Left lung (tissue), 10 donors: ENCODE data around the gene CCDC92. TPM values are rescaled to one million over a fixed set of nuclear protein-coding genes. Genes with fewer than 3 reads are reported as not detected.
A peak's percentile ranks its signal among the peaks of the same experiment; 100 is the strongest.

Experiments used
- ATAC-seq: fragments of 200-7000 bp; cut with Tn5 transposase; one replicate; pipeline ENCODE4 v1.9.1; 2020; ENCODE audit warnings: moderate library complexity
- DNase-seq, 4 donors: peaks; one replicate each; pipeline ENCODE4 v3.0.0-alpha.2; 2013 to 2020
- H3K27ac ChIP-seq, 2 donors: fragments of 200-600 bp; sonication (generic) in 1 of 2; one replicate each; pipeline versions ENCODE4 v1.5.0 to v1.8.0; 2020 to 2021
- H3K27me3 ChIP-seq, 2 donors: fragments of 200-600 bp; sonication (generic) in 1 of 2; one replicate each; pipeline versions ENCODE4 v1.5.0 to v1.8.0; 2020 to 2021
- H3K36me3 ChIP-seq, 2 donors: fragments of 200-600 bp; sonication (generic) in 1 of 2; one replicate each; pipeline versions ENCODE4 v1.5.0 to v1.8.0; 2020 to 2021
- H3K4me1 ChIP-seq, 2 donors: fragments of 200-600 bp; one replicate each; pipeline ENCODE4 v1.8.0; 2021
- H3K4me3 ChIP-seq, 2 donors: fragments of 200-600 bp; sonication (generic) in 1 of 2; one replicate each; pipeline versions ENCODE4 v1.5.0 to v1.8.0; 2020 to 2021; ENCODE audit warnings: mild to moderate bottlenecking in 1 of 2
- H3K9me3 ChIP-seq, 2 donors: fragments of 200-600 bp; sonication (generic) in 1 of 2; one replicate each; pipeline versions ENCODE4 v1.5.0 to v1.8.0; 2020 to 2021
- intact Hi-C, 2 donors: fragments of 100-400 bp; cut with DNase I; formaldehyde crosslinking; loops; one replicate each; pipeline versions ENCODE4 v1.11.2 to v1.14.2; 2022
- polyA plus RNA-seq, 6 donors: library from polyadenylated mRNA; unstranded; fragments of 120-200 nt; gene quantifications; one replicate each; pipeline ENCODE4 v1.2.1, GENCODE V29; 2013; ENCODE audit not compliant: insufficient read length in 6 of 6
- total RNA-seq, 2 donors: library from RNA; stranded (reverse); fragmentation: NEBNext Ultra II Directional; extraction: Animal tissue kit (Norgen Biotek cat#: 25700); gene quantifications; one replicate each; pipeline ENCODE4 v1.2.1, GENCODE V29; 2021
- TF ChIP-seq, protein P1 (sequence below), 2 donors: fragments of 200-600 bp; sonication (generic) in 1 of 2; IDR thresholded peaks; one replicate each; pipeline versions ENCODE4 v1.5.0 to v1.8.0; 2021; ENCODE audit warnings: antibody characterized with exemption in 2 of 2
- donor health status: DM: no; HTN: yes; CAD: no.
- donor health status: DM: no; HTN: no; CAD: no.

Gene CCDC92
- total and polyA plus RNA-seq, 8 donors = 40.2 to 68.7 (median 58.1) TPM

DNA sequence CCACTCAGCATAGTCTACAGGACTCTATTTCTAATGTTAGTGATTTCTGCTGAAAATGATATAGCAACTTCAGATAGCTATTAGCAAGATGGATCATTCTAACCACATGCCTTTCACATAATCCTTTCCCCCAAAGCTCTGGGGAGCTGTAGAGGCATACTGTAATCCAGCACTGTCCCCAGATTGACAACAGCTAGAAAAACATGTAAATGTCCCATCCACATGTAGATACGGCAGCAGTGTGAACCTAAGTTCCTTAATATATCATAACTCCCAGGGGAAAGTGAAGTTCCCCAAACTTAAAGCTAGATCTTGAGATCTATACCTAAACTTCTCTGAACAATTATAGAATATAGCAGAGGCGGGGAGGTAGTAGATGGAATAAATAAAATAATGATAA lies 14.4 kb upstream of the CCDC92 start:
- H3K4me1 ChIP-seq = peaks cover 8 to 31% of the 10 kb centered on the region in 2 donors
- no peaks in the 10 kb centered on the region for H3K9me3 ChIP-seq
- TF ChIP-seq, protein P1, sequence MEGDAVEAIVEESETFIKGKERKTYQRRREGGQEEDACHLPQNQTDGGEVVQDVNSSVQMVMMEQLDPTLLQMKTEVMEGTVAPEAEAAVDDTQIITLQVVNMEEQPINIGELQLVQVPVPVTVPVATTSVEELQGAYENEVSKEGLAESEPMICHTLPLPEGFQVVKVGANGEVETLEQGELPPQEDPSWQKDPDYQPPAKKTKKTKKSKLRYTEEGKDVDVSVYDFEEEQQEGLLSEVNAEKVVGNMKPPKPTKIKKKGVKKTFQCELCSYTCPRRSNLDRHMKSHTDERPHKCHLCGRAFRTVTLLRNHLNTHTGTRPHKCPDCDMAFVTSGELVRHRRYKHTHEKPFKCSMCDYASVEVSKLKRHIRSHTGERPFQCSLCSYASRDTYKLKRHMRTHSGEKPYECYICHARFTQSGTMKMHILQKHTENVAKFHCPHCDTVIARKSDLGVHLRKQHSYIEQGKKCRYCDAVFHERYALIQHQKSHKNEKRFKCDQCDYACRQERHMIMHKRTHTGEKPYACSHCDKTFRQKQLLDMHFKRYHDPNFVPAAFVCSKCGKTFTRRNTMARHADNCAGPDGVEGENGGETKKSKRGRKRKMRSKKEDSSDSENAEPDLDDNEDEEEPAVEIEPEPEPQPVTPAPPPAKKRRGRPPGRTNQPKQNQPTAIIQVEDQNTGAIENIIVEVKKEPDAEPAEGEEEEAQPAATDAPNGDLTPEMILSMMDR (IDR thresholded peaks at IDR 0.05) = no peak
- intact Hi-C loops = no loop called here
- DNase-seq (no peak), ATAC-seq (no peak)
- H3K4me3 ChIP-seq = no peak overlapping the region
- H3K27me3 ChIP-seq = no peaks in the 10 kb centered on the region
- H3K36me3 ChIP-seq = peaks cover 0 to 21% of the 10 kb centered on the region in 2 donors
- peak overlapping the region in 1 of 2 donors; percentile 11 for H3K27ac ChIP-seq

DNA sequence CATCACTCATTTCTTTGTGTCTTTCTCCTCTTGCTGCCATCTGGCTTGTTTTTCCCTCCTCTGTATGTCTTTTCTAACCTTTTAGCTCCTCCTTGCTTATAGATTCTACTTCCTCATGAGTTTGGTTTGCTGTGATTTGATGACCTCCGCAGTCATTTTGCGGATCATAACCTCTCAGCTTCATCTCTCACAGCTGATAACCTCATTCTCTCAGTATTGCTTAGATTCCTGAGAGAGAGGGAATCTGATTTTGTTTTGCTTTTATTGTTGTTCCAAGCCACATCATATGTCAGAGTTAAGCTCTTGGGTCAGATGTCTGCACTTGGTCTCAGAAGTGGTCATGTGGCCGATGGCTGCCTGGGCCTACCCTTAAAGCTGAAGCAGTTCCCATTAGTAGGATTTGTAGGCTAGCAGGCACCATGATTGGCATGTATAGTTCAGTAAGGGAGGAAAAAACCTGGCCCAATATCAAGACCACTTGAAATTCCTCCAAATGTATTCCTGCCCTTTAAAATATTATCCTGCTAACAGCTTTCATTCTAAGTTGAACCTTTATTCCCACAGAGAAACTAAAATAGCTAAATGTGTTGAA lies 13.8 kb upstream of the CCDC92 start:
- TF ChIP-seq, protein P1 (IDR thresholded peaks at IDR 0.05) = no peak
- ATAC-seq (peak; percentile 67), DNase-seq (peak in 1 of 4 donors; percentile 54)
- H3K36me3 ChIP-seq = peaks cover 0 to 21% of the 10 kb centered on the region in 2 donors
- intact Hi-C loops = no loop called here
- H3K27ac ChIP-seq = peak overlapping the region in 1 of 2 donors; percentile 11
- no peaks in the 10 kb centered on the region for H3K27me3 ChIP-seq
- no peak overlapping the region for H3K4me3 ChIP-seq
- H3K4me1 ChIP-seq = peaks cover 8 to 29% of the 10 kb centered on the region in 2 donors
- no peaks in the 10 kb centered on the region for H3K9me3 ChIP-seq

DNA sequence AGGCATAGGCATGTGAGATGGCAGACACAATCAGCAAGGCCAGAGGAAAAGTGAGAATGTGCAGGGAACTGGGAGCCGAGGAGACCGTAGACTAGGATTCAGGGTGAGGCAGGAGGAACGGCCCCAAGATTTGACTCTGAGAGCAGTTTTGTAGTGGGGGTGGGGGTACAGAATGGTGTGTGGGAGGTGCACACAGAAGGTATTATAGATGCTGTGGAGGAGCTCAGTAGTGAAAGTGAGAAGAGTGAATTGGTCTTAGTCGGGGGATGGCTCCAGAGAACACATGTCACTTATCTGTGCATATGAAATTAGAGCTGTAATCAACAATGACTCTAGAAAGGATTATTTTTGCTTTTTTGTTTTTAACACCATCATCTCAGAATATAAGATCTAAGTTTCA lies 12.3 kb upstream of the CCDC92 start:
- H3K36me3 ChIP-seq = peaks cover 0 to 21% of the 10 kb centered on the region in 2 donors
- DNase-seq (no peak), ATAC-seq (no peak)
- no peak overlapping the region for H3K4me3 ChIP-seq
- TF ChIP-seq, protein P1 (IDR thresholded peaks at IDR 0.05) = no peak
- no peak overlapping the region for H3K27ac ChIP-seq
- H3K27me3 ChIP-seq = no peaks in the 10 kb centered on the region
- no peaks in the 10 kb centered on the region for H3K9me3 ChIP-seq
- peaks cover 6 to 14% of the 10 kb centered on the region in 2 donors for H3K4me1 ChIP-seq
- intact Hi-C loops = no loop called here

DNA sequence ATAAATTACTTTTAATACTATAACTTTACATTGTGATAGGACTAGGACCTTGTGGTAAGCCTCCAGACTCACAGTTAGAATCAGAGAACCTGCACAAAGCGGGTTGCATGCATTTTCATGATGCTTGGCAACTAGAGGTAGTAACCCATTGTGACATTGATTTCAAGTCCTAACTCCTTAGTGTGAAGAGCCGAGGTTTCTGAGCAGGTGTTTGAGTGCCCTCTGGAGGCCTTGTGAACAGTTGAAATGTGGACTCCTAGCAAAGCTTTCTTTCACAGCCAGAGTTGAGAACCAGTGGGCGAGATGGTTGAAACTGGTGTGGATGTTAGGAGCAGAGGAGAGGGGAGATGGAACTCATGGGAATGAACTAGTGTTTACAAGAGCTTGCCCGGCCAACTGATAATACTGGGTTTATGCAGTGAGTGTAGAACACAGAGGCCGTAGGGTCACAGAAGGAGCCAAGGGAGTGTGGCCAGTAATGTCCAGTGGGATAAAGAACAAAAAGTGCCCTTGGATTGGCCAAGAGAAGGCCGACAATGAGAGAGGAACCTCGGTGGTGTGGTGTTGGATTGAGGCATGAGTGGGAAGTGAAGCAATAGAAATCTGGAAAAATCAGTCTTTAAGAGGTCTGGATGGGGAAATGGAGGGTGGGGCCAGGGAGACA lies 11.3 kb upstream of the CCDC92 start:
- ATAC-seq = peak; percentile 88
- H3K27ac ChIP-seq = no peak overlapping the region
- H3K36me3 ChIP-seq = peaks cover 0 to 12% of the 10 kb centered on the region in 2 donors
- no peaks in the 10 kb centered on the region for H3K27me3 ChIP-seq
- H3K9me3 ChIP-seq = no peaks in the 10 kb centered on the region
- peak in 2 of 4 donors; percentile 37 to 69 for DNase-seq
- peaks cover 6 to 12% of the 10 kb centered on the region in 2 donors for H3K4me1 ChIP-seq
- TF ChIP-seq, protein P1 (IDR thresholded peaks at IDR 0.05) = peak; percentile 31 to 52
- intact Hi-C loops = no loop called here
- H3K4me3 ChIP-seq = no peak overlapping the region

DNA sequence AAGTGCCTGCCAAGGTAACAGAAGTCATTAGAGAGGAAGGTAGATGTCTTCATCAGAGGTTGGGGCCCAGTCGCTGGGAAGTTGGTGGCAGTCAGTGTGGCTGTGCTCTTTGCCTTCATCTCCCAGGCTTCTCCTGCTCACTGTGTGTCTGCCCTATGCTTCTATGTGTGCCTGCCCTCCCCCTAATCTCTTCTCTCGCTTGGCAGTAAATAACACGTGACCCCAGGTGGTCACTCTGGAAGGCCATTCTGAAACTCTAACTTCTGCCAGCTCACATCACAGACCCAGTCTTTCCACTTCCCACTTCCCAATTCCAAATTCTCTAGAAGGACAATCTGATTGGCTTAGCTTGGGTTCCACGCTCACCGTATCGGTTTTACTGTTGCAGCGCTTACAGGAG lies 9.6 kb upstream of the CCDC92 start:
- DNase-seq (no peak), ATAC-seq (no peak)
- intact Hi-C loops = no loop called here
- peaks cover 0 to 4% of the 10 kb centered on the region in 2 donors for H3K36me3 ChIP-seq
- H3K4me1 ChIP-seq = peaks cover 6 to 12% of the 10 kb centered on the region in 2 donors
- no peaks in the 10 kb centered on the region for H3K9me3 ChIP-seq
- H3K4me3 ChIP-seq = no peak overlapping the region
- TF ChIP-seq, protein P1 (IDR thresholded peaks at IDR 0.05) = no peak
- no peak overlapping the region for H3K27ac ChIP-seq
- no peaks in the 10 kb centered on the region for H3K27me3 ChIP-seq
